Testis (tissue), 3 donors: ENCODE measurements around the gene BCAS3. TPM values are rescaled to one million over a fixed set of nuclear protein-coding genes. Genes with fewer than 3 reads are reported as not detected.

Experiments
- DNase-seq: peaks from one replicate; pipeline ENCODE4 v3.0.0-alpha.2; 2019
- H3K27ac ChIP-seq, 2 donors: fragments of 200-600 bp; sonication (generic); one replicate each; pipeline ENCODE4 v1.5.1; 2019
- H3K27me3 ChIP-seq: fragments of 200-600 bp; sonication (generic); one replicate; pipeline ENCODE4 v1.5.1; 2019
- H3K36me3 ChIP-seq: fragments of 200-600 bp; sonication (generic); one replicate; pipeline ENCODE4 v1.5.1; 2017; ENCODE audit warnings: low read depth; ENCODE audit errors: missing control alignments
- H3K4me1 ChIP-seq: fragments of 200-600 bp; sonication (generic); one replicate; pipeline ENCODE4 v1.5.1; 2019
- H3K4me3 ChIP-seq, 2 donors: fragments of 200-600 bp; sonication (generic); one replicate each; pipeline ENCODE4 v1.5.1; 2017 to 2019
- H3K9me3 ChIP-seq: fragments of 200-600 bp; sonication (generic); one replicate; pipeline ENCODE4 v1.5.1; 2017
- CTCF ChIP-seq, 3 experiments: fragments of 450-650 bp in 2 of 3; fragments of 200-600 bp in 1 of 3; sonication (generic) in 1 of 3; IDR thresholded peaks; one replicate each; pipeline ENCODE4 v1.5.1; 2016 to 2019; ENCODE audit warnings: antibody characterized with exemption in 3 of 3, mild to moderate bottlenecking in 2 of 3, moderate library complexity in 1 of 3
- POLR2A ChIP-seq: fragments of 450-650 bp; IDR thresholded peaks from one replicate; pipeline ENCODE4 v1.6.1; 2017; ENCODE audit warnings: antibody characterized with exemption, mild to moderate bottlenecking, moderate library complexity
- WGBS, 2 donors: methylation state at CpG; one replicate each; pipeline ENCODE4 v1.1.5; 2018; 5-methylcytosine and 5-hydroxymethylcytosine counted together
- intact Hi-C: fragments of 100-400 bp; cut with DNase I; formaldehyde crosslinking; loops from one replicate; pipeline ENCODE4 v1.15.1; 2023; ENCODE audit warnings: low total_unique reads
- polyA plus RNA-seq: library from polyadenylated mRNA; stranded (reverse); fragments of 350-450 nt; fragmentation: Illumina TruSeq; extraction: RNeasy Lipid Tissue Mini Kit (QIAGEN cat#74804); gene quantifications from one replicate; pipeline ENCODE4 v1.2.3, GENCODE V29; 2014; ENCODE audit warnings: low read depth, low replicate concordance; ENCODE audit not compliant: insufficient read depth
- total RNA-seq, 2 donors: library from RNA; depleted of rRNA; stranded (reverse); fragments of >200 nt; gene quantifications; one replicate each; pipeline ENCODE4 v1.2.3, GENCODE V29; 2016

BCAS3 gene
- total and polyA plus RNA-seq, 3 donors from 2014 or later = 54.8 to 96.7 (median 73.0) TPM

- no peak for TF ChIP-seq POLR2A
- TF ChIP-seq CTCF (IDR thresholded peaks at IDR 0.05) = no peak
- intact Hi-C loops = no loop called here
- Histone ChIP-seq H3K27me3 (no peaks in the 10 kb centered on the region), H3K4me3 (no peak overlapping the region), H3K27ac (no peak overlapping the region), H3K4me1 (peaks cover 29% of the 10 kb centered on the region), H3K9me3 (no peaks in the 10 kb centered on the region), H3K36me3 (no peaks in the 10 kb centered on the region)
- WGBS, 2 donors = 52 to 60% methylated on average over 1 of the region's 1 CpG
- DNase-seq = no peak
Measured at GRCh38 chr17:61284746-61285145, 607.1 kb downstream of the BCAS3 start.

DNA sequence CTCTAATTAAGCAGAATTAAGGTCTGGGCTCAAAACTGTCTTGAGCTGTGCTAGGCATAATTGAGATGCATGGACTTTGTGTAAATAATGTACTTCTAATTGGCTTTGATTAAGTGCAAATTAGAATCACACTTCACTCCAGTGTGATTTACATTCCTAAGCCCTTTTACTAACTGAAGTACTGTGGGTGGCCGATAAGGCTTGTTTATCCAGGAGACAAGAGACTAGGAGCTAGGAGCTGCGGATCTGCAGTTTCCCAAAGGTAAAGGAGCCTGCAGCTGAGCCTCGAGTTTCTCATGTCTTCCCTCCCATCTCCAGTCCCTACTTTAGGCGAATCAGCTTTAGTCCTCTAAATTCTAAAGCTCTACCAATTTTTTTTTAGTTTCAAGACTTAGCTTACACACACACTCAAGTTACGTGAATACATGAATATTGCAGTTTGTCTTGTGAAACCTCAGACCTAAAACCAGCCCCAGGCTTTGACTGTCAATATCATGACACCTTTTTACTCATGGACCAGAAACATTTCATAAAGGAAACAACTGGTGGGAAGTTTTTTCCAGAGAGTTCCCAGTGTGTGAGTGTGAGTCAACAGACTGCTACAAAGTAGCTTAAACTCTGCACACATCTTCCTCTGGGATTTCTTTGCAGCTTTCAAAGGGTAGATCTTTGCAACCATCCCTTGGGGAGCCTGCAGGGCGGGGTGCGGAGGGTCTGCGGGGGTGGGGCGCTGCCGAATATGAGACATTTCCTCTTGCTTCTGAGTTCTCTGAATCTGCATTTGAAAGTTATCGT lies 608.1 kb downstream of the BCAS3 start:
- intact Hi-C loops = no loop called here
- WGBS, 2 donors = 50 to 71% methylated on average over 11 of the region's 11 CpGs

GRCh38 chr17:61286449-61286848 lies 608.8 kb downstream of the BCAS3 start:
- Histone ChIP-seq H3K27me3 (no peaks in the 10 kb centered on the region), H3K9me3 (no peaks in the 10 kb centered on the region), H3K4me1 (peaks cover 33% of the 10 kb centered on the region), H3K27ac (no peak overlapping the region), H3K4me3 (no peak overlapping the region), H3K36me3 (no peaks in the 10 kb centered on the region)
- TF ChIP-seq CTCF (IDR thresholded peaks at IDR 0.05) = no peak
- TF ChIP-seq POLR2A = no peak
- no peak for DNase-seq
- 58 to 65% methylated on average over 9 of the region's 9 CpGs for WGBS, 2 donors
- intact Hi-C loops = no loop called here

More for the DNA sequence above, 608.1 kb downstream of the BCAS3 start:
- Histone ChIP-seq H3K9me3 (no peaks in the 10 kb centered on the region), H3K27ac (no peak overlapping the region), H3K4me3 (no peak overlapping the region), H3K27me3 (no peaks in the 10 kb centered on the region), H3K36me3 (no peaks in the 10 kb centered on the region), H3K4me1 (peaks cover 29% of the 10 kb centered on the region)
- DNase-seq = no peak
- TF ChIP-seq POLR2A (no peak), CTCF (IDR thresholded peaks at IDR 0.05) (no peak)

DNA sequence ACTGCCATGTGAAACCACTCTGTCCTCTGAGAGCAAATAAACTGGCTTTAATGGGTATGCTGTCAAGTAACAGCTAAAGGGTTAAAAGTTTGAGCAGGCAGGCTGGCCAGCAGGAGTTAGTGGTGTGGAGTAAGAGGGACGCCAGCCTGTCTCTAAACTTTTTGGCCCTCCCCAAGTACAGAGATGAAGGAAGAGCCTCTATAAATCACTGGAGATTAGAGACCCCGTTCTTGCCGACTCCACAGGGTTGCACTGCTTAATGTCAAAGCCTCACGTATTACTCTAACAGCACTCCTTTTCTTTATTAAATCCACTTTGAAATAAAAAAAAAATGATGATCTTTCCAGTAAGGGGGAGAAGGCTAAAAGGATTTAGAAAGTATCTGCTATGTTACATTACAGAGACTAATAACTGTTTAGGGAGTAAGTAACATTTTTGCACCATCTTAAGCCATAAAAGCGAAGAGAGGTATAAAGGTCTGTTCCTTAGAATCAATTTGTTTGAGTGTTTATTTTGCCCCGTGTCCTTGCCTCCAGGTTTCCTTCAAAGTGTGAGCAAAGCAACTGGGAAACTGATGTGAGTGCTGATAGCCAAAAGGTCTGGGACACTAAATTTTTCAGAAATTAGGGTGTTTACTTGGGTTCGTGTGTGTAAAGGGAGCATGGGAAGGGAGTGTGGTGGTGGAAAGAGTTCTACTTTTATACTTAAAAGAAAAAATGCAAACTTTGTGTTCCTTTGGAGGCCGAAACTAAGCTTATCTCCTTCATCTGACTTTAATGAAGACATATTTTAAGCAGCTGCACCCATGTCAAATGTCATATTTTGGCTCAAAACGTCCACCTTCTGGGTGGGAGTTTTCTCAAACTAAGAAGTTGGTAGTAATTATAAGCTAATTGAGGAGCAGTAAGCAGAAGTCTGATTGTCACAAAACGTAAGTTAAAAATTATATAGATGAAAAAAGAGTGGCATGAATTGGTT lies 612.0 kb downstream of the BCAS3 start:
- TF ChIP-seq CTCF (IDR thresholded peaks at IDR 0.05) = no peak
- no peak for TF ChIP-seq POLR2A
- no peak overlapping the region for H3K4me3 ChIP-seq
- no peaks in the 10 kb centered on the region for H3K27me3 ChIP-seq
- H3K9me3 ChIP-seq = no peaks in the 10 kb centered on the region
- intact Hi-C loops = no loop called here
- peak overlapping the region; percentile 12 to 22 for H3K27ac ChIP-seq
- 41 to 55% methylated on average over 10 of the region's 10 CpGs for WGBS, 2 donors
- H3K36me3 ChIP-seq = no peaks in the 10 kb centered on the region
- no peak for DNase-seq
- peaks cover 36% of the 10 kb centered on the region for H3K4me1 ChIP-seq
